ENCODE measurements around the gene STK25. TPM values are rescaled to one million over a fixed set of nuclear protein-coding genes. Genes with fewer than 3 reads are reported as not detected.

The STK25 gene
- total and polyA plus RNA-seq, 2 donors (not counting 3 experiments of a cell fraction or from before 2014, with no cell fraction given), result 286 to 715 TPM

GRCh38 chr2:241550616-241551580, 42.5 kb upstream of the STK25 start:
- Histone ChIP-seq H2AFZ (ENCODE audit: low read depth, low read length) (no peak overlapping the region), H4K20me1 (replicated peaks; ENCODE audit: control insufficient read depth, extremely low read depth, insufficient read depth, low read length) (no peaks in the 10 kb centered on the region), H3K4me3 (replicated peaks in 1 of 3; ENCODE audit: insufficient read depth in 1 of 3, low read depth in 1 of 3, low read length in 3 of 3) (no peak overlapping the region), H3K4me2 (ENCODE audit: insufficient read depth, low read length) (no peak overlapping the region), H3K36me3 (ENCODE audit: control insufficient read depth in 2 of 2, extremely low read depth in 1 of 2, insufficient read depth in 2 of 2, low read length in 2 of 2) (no peaks in the 10 kb centered on the region), H3K79me2 (ENCODE audit: control insufficient read depth, insufficient read depth, low read length) (no peaks in the 10 kb centered on the region), H3K9me1 (replicated peaks; ENCODE audit: control insufficient read depth, extremely low read depth, insufficient read depth, low read length) (no peaks in the 10 kb centered on the region), H3K4me1 (ENCODE audit: control insufficient read depth, extremely low read depth, insufficient read depth, low read length) (peaks cover 26% of the 10 kb centered on the region), H3K9me3 (replicated peaks; ENCODE audit: control insufficient read depth, insufficient read depth, low read length) (no peaks in the 10 kb centered on the region), H3K27me3 (ENCODE audit: control insufficient read depth in 2 of 2, insufficient read depth in 2 of 2, low read length in 2 of 2) (no peaks in the 10 kb centered on the region), H3K9ac (replicated peaks; ENCODE audit: extremely low read depth, insufficient read depth, low read length) (no peak overlapping the region), H3K27ac (ENCODE audit: insufficient read depth, low read depth, low read length) (no peak overlapping the region)
- FAIRE-seq (no peak), DNase-seq (ENCODE audit: low read depth, low spot score) (no peak)
- ChIA-PET CTCF (no interaction called here), POLR2A (no interaction called here)
- no peak for TF ChIP-seq FOS (IDR thresholded peaks at IDR 0.05; ENCODE audit: borderline replicate concordance, insufficient read depth, low read length)
- TF ChIP-seq MAX (IDR thresholded peaks at IDR 0.05; ENCODE audit: insufficient read depth, insufficient read length), result no peak
- no peak for TF ChIP-seq EZH2 (IDR thresholded peaks at IDR 0.05; ENCODE audit: borderline replicate concordance, low read depth, low read length, severe bottlenecking)
- TF ChIP-seq POLR2A (IDR thresholded peaks at IDR 0.05; ENCODE audit: low read depth, low read length), result no peak
- no peak for TF ChIP-seq MYC (IDR thresholded peaks at IDR 0.05; ENCODE audit: low read depth, low read length)
- no peak for TF ChIP-seq CTCF (IDR thresholded peaks at IDR 0.05; ENCODE audit: extremely low read depth in 1 of 2, insufficient read depth in 1 of 2, low read depth in 1 of 2, low read length in 2 of 2)
- TF ChIP-seq GATA2 (IDR thresholded peaks at IDR 0.05; ENCODE audit: insufficient read depth, insufficient read length, low read depth, low read length), result no peak
- TF ChIP-seq JUN (IDR thresholded peaks at IDR 0.05; ENCODE audit: borderline replicate concordance, insufficient read depth, insufficient read length, low read depth), result no peak
- TF ChIP-seq POLR2AphosphoS5 (IDR thresholded peaks at IDR 0.05; ENCODE audit: insufficient read depth, low read depth, low read length), result no peak
- intact Hi-C loops (cut with micrococcal nuclease), result no loop called here
- dilution Hi-C loops (cut with MboI; ENCODE audit: extremely low pct_ligation_motif_present, low sequenced_read_pairs), result no loop called here
- no TSS peak for BruUV-seq (replicated peaks)
